Measurements from ENCODE around the gene TMEM120B.

- TF ChIP-seq CTCF (IDR thresholded peaks at IDR 0.05), result no peak
- no peak for TF ChIP-seq POLR2A (IDR thresholded peaks at IDR 0.05)
Observed at GRCh38 chr12:121767525-121768016, 55.0 kb downstream of the TMEM120B start.

All from upper lobe of left lung (tissue), 4 donors.